Measurements from ENCODE around the gene DYNLT2.

The DYNLT2 gene

DNA sequence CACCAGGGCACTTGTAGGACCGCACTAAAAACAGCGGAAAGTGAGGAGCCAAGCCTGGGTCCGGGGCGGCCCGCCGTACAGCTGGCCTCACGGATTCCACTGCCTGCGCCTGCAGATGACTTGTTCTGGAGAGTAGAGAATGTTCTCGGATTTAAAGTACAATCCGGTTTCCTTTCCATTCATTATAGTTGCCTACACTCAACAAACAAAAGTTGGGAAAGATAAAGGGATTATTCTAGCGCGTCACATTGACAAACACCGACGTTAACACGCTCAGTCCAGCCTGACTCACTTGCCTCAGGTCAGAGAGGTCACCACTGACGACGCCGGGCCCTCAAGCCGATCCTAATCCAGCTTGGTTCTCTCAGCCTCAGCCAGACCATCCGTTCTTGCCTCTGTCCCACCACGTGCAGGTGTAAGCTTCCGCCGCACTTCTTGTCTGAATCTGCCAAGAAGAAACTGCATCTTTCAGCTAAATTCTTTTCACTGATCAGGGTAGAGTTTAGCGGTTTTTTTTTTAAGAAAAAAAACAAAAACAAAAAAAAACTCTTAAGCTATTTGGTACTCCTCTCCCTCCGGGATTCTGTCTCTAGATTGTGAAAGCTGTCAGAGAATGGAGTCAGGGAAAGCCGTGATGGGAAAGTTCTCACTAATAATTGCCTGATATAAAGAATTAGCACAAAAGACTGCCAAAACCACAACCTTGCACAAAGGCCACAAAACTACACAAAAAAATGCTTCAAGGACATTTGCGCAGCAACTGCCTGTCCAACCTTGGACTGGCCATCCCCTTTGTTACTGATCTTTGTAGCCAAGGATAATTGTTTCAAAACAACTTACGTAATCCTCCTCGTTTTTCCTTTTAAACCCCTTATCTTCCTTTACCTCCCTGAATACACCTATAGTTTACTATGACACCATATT lies 26.0 kb downstream of the DYNLT2 start:
- DNase-seq (ENCODE audit: low read depth): peak; percentile 75
- H3K4me3 ChIP-seq (ENCODE audit: low read depth, low read length): peak overlapping the region; percentile 72
- TF ChIP-seq POLR2A (IDR thresholded peaks at IDR 0.05; ENCODE audit: extremely low read depth, insufficient read length) (no peak), MYC (IDR thresholded peaks at IDR 0.05; ENCODE audit: low read depth, low read length) (peak; percentile 24; the same call in 1 of the 2 replicates)
- TF ChIP-seq, protein P1, sequence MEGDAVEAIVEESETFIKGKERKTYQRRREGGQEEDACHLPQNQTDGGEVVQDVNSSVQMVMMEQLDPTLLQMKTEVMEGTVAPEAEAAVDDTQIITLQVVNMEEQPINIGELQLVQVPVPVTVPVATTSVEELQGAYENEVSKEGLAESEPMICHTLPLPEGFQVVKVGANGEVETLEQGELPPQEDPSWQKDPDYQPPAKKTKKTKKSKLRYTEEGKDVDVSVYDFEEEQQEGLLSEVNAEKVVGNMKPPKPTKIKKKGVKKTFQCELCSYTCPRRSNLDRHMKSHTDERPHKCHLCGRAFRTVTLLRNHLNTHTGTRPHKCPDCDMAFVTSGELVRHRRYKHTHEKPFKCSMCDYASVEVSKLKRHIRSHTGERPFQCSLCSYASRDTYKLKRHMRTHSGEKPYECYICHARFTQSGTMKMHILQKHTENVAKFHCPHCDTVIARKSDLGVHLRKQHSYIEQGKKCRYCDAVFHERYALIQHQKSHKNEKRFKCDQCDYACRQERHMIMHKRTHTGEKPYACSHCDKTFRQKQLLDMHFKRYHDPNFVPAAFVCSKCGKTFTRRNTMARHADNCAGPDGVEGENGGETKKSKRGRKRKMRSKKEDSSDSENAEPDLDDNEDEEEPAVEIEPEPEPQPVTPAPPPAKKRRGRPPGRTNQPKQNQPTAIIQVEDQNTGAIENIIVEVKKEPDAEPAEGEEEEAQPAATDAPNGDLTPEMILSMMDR (IDR thresholded peaks at IDR 0.05; ENCODE audit: low read depth, low read length): no peak
- TF ChIP-seq, protein P2, sequence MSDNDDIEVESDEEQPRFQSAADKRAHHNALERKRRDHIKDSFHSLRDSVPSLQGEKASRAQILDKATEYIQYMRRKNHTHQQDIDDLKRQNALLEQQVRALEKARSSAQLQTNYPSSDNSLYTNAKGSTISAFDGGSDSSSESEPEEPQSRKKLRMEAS (IDR thresholded peaks at IDR 0.05; ENCODE audit: low read depth, low read length): peak; percentile 73

DNA sequence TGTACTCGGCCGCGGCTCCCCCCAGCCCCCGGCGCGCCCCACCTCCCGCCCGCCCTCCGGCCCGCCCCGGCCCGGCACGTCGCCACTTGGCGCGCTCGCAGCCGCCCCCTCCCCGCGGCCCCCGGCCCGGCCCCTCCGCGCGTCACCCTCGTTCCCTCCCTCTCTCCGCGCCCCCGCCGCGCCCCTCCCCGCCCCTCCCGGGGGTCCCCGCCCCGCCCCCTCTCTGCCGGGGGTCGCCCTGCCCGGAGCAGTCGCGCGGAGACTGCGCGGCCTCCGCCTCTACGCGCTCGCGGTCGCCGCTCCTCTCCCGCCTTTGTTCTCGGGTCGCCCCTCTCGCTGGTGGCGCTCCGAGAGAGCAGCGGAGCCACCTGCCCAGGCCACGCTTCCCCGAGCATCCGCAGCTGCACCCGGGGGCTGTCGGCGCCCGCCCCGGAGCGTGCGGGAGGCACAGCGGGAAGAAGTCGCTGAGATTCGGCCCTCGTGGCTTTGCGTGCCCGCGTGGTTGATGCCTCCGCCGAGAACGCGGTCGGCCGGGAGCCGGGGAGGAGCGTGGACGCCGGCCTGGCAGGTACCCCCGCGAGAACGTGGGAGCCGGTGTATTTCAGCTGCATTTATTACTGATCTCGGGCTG lies 26.8 kb downstream of the DYNLT2 start, which contains the start of gene PHF10:
PHF10 (minus strand) TSS at position 7 of the 631 bp plus-strand sequence. CDS start 569 bp downstream, outside the sequence.
- peak; percentile 88 for DNase-seq (ENCODE audit: low read depth)
- TF ChIP-seq, protein P2 (IDR thresholded peaks at IDR 0.05; ENCODE audit: low read depth, low read length): peak; percentile 65; the same call in 1 of the 2 replicates
- TF ChIP-seq MYC (IDR thresholded peaks at IDR 0.05; ENCODE audit: low read depth, low read length) (peak; percentile 87), POLR2A (IDR thresholded peaks at IDR 0.05; ENCODE audit: extremely low read depth, insufficient read length) (peak; percentile 54)
- TF ChIP-seq, protein P1 (IDR thresholded peaks at IDR 0.05; ENCODE audit: low read depth, low read length): no peak
- peak within 1 kb of the TSS; percentile 93 for H3K4me3 ChIP-seq (ENCODE audit: low read depth, low read length)

DNA sequence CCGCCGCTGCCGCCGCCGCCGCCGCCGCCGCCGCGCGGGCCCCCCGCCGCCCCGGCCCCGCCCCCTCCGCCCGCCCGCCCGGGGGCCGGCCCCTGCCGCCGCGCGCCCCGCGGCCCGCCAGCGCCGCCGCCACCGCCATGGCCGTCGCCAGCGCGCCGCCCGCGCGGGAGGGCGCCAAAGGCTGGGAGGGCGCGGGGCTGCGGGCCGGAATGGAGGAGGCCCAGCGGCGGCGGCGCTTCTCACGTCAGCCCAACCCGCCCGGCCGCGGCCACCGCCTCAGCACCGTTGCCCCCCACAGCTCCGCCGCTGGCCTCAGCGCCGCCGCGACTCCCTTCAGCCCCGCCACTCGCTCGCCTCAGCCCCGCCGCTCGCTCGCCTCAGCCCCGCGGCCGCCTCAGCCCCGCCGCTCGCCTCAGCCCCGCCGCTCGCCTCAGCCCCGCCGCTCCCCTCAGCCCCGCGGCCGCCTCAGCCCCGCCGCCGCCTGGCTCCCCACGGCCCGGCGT lies 27.3 kb downstream of the DYNLT2 start:
- no peak overlapping the region for H3K4me3 ChIP-seq (ENCODE audit: low read depth, low read length)
- TF ChIP-seq, protein P2 (IDR thresholded peaks at IDR 0.05; ENCODE audit: low read depth, low read length): no peak
- TF ChIP-seq MYC (IDR thresholded peaks at IDR 0.05; ENCODE audit: low read depth, low read length): no peak
- peak; percentile 66 for DNase-seq (ENCODE audit: low read depth)

DNA sequence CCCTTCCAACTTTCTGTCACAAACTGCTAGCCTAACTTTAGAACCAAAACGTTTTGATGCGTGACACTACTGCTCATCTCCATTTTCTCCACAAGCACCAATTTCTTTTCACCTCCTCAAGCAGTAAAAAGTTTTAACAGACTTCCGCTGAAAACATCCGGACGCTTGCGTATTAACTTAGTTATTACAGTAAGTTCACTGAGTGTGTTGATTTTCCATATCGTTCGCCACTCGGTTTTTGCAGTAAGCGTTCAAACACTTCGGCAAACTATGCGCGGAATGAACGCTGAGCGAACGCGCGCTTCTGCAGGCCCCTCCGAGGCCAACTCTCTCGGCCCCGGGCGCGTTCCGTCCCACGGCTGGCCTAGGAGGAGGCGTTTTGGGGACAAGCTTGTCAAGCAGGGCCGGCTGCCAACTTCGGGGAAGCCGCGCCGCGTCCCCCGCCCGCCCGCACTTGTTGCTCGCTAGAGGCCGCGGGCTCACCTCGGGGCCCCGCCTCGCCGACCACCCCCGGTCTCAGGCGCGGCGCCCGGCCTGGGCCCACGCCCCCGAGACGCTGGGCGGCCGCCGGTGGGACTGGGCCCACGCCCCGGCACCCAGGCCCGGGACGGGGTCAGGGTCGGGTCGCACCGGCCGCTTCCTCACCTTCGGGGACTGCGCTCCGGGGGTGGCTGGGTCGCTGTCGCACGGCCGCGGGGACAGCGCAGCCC lies 28.0 kb downstream of the DYNLT2 start:
- DNase-seq (ENCODE audit: low read depth): peak; percentile 85
- TF ChIP-seq MYC (IDR thresholded peaks at IDR 0.05; ENCODE audit: low read depth, low read length) (no peak; the same call in 1 of the 2 replicates), POLR2A (IDR thresholded peaks at IDR 0.05; ENCODE audit: extremely low read depth, insufficient read length) (no peak)
- TF ChIP-seq, protein P2 (IDR thresholded peaks at IDR 0.05; ENCODE audit: low read depth, low read length): no peak
- TF ChIP-seq, protein P1 (IDR thresholded peaks at IDR 0.05; ENCODE audit: low read depth, low read length): no peak

DNA sequence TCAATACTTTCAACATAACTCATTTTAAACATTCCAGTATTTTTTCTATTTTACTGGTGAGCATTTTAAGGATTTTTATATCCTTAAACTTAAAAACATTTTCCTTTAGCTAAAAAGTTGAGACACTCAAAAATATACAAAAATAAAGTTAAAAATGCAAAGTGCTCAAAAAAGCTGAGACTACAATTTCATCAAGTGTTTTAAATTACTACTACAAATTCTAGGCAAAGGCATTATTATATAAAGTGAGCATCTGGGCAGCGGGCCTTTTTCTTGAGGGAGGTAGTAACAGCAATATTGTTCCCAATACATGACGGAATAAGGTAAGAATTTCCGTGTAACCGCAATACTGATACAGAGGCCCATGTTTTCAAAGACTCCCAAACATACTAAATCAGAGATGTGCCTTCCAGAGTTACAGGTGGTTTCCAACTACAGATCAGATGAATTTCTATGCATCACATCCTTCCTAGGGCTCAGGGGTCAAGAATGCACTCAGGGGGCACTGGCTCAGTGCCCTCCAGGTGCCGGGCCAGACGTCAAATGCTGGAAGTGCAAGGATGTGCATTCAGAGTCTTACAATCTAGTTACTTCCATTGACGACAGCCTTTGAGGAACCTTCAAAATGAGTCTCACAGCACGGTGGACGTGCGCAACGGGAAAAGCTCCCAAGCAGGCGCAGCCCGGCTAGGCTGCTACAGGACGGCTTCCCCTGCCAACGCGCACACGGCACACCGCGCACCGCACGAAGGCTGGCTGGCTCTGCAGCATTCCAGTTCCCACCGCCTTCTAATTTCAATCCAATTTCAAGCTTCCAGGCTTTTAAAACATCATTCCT lies 28.8 kb downstream of the DYNLT2 start:
- peak overlapping the region; percentile 93 for H3K4me3 ChIP-seq (ENCODE audit: low read depth, low read length)
- TF ChIP-seq, protein P1 (IDR thresholded peaks at IDR 0.05; ENCODE audit: low read depth, low read length): no peak
- TF ChIP-seq POLR2A (IDR thresholded peaks at IDR 0.05; ENCODE audit: extremely low read depth, insufficient read length) (no peak), MYC (IDR thresholded peaks at IDR 0.05; ENCODE audit: low read depth, low read length) (no peak)
- TF ChIP-seq, protein P2 (IDR thresholded peaks at IDR 0.05; ENCODE audit: low read depth, low read length): 0 out of 2 replicates have a peak, but pooled peaks have one; percentile 13
- DNase-seq (ENCODE audit: low read depth): peak; percentile 81

More for the DNA sequence above, 28.0 kb downstream of the DYNLT2 start:
- H3K4me3 ChIP-seq (ENCODE audit: low read depth, low read length): peak overlapping the region; percentile 93

Measured in NB4 (cell line).